HCT116 (cell line): ENCODE results near the gene F7. TPM values are rescaled to one million over a fixed set of nuclear protein-coding genes. Genes with fewer than 3 reads are reported as not detected.

Source experiments
- ATAC-seq: fragments of 200-7000 bp; cut with Tn5 transposase; 2 replicates; pipeline ENCODE4 v1.9.1; 2020; ENCODE audit warnings: mild to moderate bottlenecking, moderate library complexity
- BruUV-seq: library from RNA; stranded (reverse); fragments of 400-500 nt; replicated peaks from 2 replicates; lab custom pipeline; 2021; lab: Mats Ljungman, UMichigan
- CTCF ChIA-PET: fragments of 300-600 bp; sonication (Branson Sonifier 250); formaldehyde crosslinking; loops from one replicate; lab custom pipeline; 2021; ENCODE audit warnings: antibody characterized with exemption; lab: Charles Lee
- POLR2A ChIA-PET: fragments of 300-600, 350-600 bp; sonication (Branson Sonifier 250); formaldehyde crosslinking; loops from one replicate; lab custom pipeline; 2021; ENCODE audit warnings: antibody characterized with exemption; lab: Charles Lee
- RAD21 ChIA-PET, 2 experiments: fragments of 300-600 bp; sonication (Branson Sonifier 250); formaldehyde crosslinking; loops; one replicate each; lab custom pipeline; 2023; ENCODE audit warnings: low total read pairs in 2 of 2; ENCODE audit not compliant: uncharacterized antibody in 2 of 2, unreplicated experiment in 2 of 2, low non-redundant PET in 1 of 2; lab: Charles Lee
- DNase-seq: peaks from one replicate; pipeline ENCODE4 v3.0.0-alpha.2; 2010; ENCODE audit warnings: low read depth, low spot score
- H2AFZ ChIP-seq: fragments of 200-600 bp; shearing (Covaris generic), sonication (generic); 2 replicates; pipeline ENCODE4 v1.6.1; 2017; ENCODE audit warnings: low read depth, mixed run types, mixed read lengths, antibody characterized with exemption, low read length; ENCODE audit not compliant: poor library complexity, severe bottlenecking
- H3K27ac ChIP-seq: 2 replicates; pipeline ENCODE4 v1.5.1; 2012; ENCODE audit warnings: low read depth, low read length
- H3K27me3 ChIP-seq: fragments of 200-600 bp; sonication (generic); 2 replicates; pipeline ENCODE4 v1.6.1; 2016; ENCODE audit warnings: mixed run types, low read length, mixed read lengths; ENCODE audit not compliant: insufficient read depth
- H3K36me3 ChIP-seq, 2 experiments: fragments of 200-500 bp in 1 of 2; fragments of 200-600 bp in 1 of 2; sonication (Bioruptor generic) in 1 of 2; sonication (generic) in 1 of 2; 2 replicates each; pipeline versions ENCODE4 v1.5.1 to v1.6.1; 2014 to 2016; ENCODE audit warnings: low read length in 2 of 2, inconsistent platforms in 1 of 2, mixed read lengths in 1 of 2, mixed run types in 1 of 2; ENCODE audit not compliant: insufficient read depth in 2 of 2, control insufficient read depth in 1 of 2
- H3K4me1 ChIP-seq, 2 experiments: fragments of 200-600 bp in 1 of 2; sonication (generic) in 1 of 2; 2 replicates each; pipeline versions ENCODE4 v1.5.1 to v1.6.1; 2012 to 2017; ENCODE audit warnings: low read length in 2 of 2, inconsistent platforms in 1 of 2, mild to moderate bottlenecking in 1 of 2, mixed read lengths in 1 of 2, mixed run types in 1 of 2, moderate library complexity in 1 of 2; ENCODE audit not compliant: insufficient read depth in 2 of 2, control insufficient read depth in 1 of 2
- H3K4me2 ChIP-seq: fragments of 200-600 bp; sonication (generic); 2 replicates; pipeline ENCODE4 v1.6.1; 2017; ENCODE audit warnings: mixed run types, low read length, mixed read lengths
- H3K4me3 ChIP-seq, 2 experiments: fragments of 200-600 bp in 1 of 2; sonication (generic) in 1 of 2; replicated peaks in 1 of 2; 2 replicates each; pipeline ENCODE4 v1.5.1; 2011 to 2016; ENCODE audit warnings: low read length in 2 of 2, control low read depth in 1 of 2, low read depth in 1 of 2, mild to moderate bottlenecking in 1 of 2, mixed read lengths in 1 of 2, mixed run types in 1 of 2
- H3K79me2 ChIP-seq: fragments of 200-600 bp; sonication (generic); 2 replicates; pipeline ENCODE4 v1.6.1; 2017; ENCODE audit warnings: mild to moderate bottlenecking, mixed run types, low read length, moderate library complexity, mixed read lengths; ENCODE audit not compliant: insufficient read depth
- H3K9ac ChIP-seq: fragments of 200-600 bp; sonication (generic); 2 replicates; pipeline ENCODE4 v1.6.1; 2016; ENCODE audit warnings: low read length, mixed read lengths
- H3K9me2 ChIP-seq: fragments of 200-600 bp; sonication (generic), shearing (Covaris generic); 2 replicates; pipeline ENCODE4 v1.6.1; 2017; ENCODE audit warnings: mixed run types, mild to moderate bottlenecking, moderate library complexity; ENCODE audit not compliant: insufficient read depth
- H3K9me3 ChIP-seq, 2 experiments: fragments of 200-500 bp in 1 of 2; fragments of 200-600 bp in 1 of 2; sonication (Bioruptor generic) in 1 of 2; sonication (generic) in 1 of 2; 2 replicates each; pipeline ENCODE4 v1.6.1; 2014 to 2017; ENCODE audit warnings: low read length in 2 of 2, mixed read lengths in 2 of 2, inconsistent platforms in 1 of 2, low read depth in 1 of 2, mild to moderate bottlenecking in 1 of 2, mixed run types in 1 of 2, moderate library complexity in 1 of 2; ENCODE audit not compliant: control insufficient read depth in 1 of 2, insufficient read depth in 1 of 2
- H4K20me1 ChIP-seq: fragments of 200-600 bp; sonication (generic), shearing (Covaris generic); 2 replicates; pipeline ENCODE4 v1.6.1; 2017; ENCODE audit warnings: mixed run types, mild to moderate bottlenecking, moderate library complexity; ENCODE audit not compliant: insufficient read depth
- CBX3 ChIP-seq: IDR thresholded peaks from 2 replicates; pipeline ENCODE4 v1.6.1; 2012; ENCODE audit warnings: low read depth
- CEBPB ChIP-seq: IDR thresholded peaks from 2 replicates; pipeline ENCODE4 v1.6.1; 2012; ENCODE audit warnings: low read depth
- EGR1 ChIP-seq: IDR thresholded peaks from 2 replicates; pipeline ENCODE4 v1.6.1; 2012; ENCODE audit warnings: low read depth
- ELF1 ChIP-seq: IDR thresholded peaks from 2 replicates; pipeline ENCODE4 v1.6.1; 2012; ENCODE audit warnings: low read depth, borderline replicate concordance
- EZH2phosphoT487 ChIP-seq: fragments of 200-600 bp; IDR thresholded peaks from 2 replicates; pipeline ENCODE4 v1.6.1; 2018; ENCODE audit warnings: antibody characterized with exemption, borderline replicate concordance
- FOSL1 ChIP-seq: IDR thresholded peaks from 2 replicates; pipeline ENCODE4 v1.6.1; 2012; ENCODE audit warnings: low read depth
- POLR2A ChIP-seq: IDR thresholded peaks from 2 replicates; pipeline ENCODE4 v1.7.0; 2011; ENCODE audit warnings: borderline replicate concordance; ENCODE audit not compliant: insufficient read depth, insufficient read length; ENCODE audit errors: extremely low read depth
- SIN3A ChIP-seq: IDR thresholded peaks from 2 replicates; pipeline ENCODE4 v1.6.1; 2012; ENCODE audit warnings: low read depth
- SP1 ChIP-seq: IDR thresholded peaks from 2 replicates; pipeline ENCODE4 v1.6.1; 2012; ENCODE audit warnings: low read depth
- SRF ChIP-seq: IDR thresholded peaks from 2 replicates; pipeline ENCODE4 v1.6.1; 2012; ENCODE audit warnings: low read depth
- TCF7L2 ChIP-seq: IDR thresholded peaks from 2 replicates; pipeline ENCODE4 v1.7.0; 2011; ENCODE audit warnings: borderline replicate concordance, inconsistent platforms; ENCODE audit not compliant: insufficient read depth, insufficient read length; ENCODE audit errors: extremely low read depth
- YY1 ChIP-seq: IDR thresholded peaks from 2 replicates; pipeline ENCODE4 v1.6.1; 2011; ENCODE audit warnings: low read length, low read depth, moderate library complexity, mild to moderate bottlenecking; ENCODE audit not compliant: insufficient replicate concordance; ENCODE audit errors: extremely low read depth
- ZFX ChIP-seq: fragments of 450-650 bp; IDR thresholded peaks from 2 replicates; pipeline ENCODE4 v1.6.1; 2017
- intact Hi-C: fragments of 100-400 bp; cut with micrococcal nuclease; formaldehyde crosslinking; loops from 2 replicates; pipeline ENCODE4 v1.10.0; 2022
- total RNA-seq: library from RNA; stranded (reverse); gene quantifications from one replicate; pipeline ENCODE4 v1.2.1, GENCODE V29; 2021; ENCODE audit not compliant: unreplicated experiment
- TF ChIP-seq, protein P1 (sequence below): IDR thresholded peaks from 2 replicates; pipeline ENCODE4 v1.6.1; 2012
- TF ChIP-seq, protein P2 (sequence below): IDR thresholded peaks from 2 replicates; pipeline ENCODE4 v1.6.1; 2012; ENCODE audit warnings: low read depth
- TF ChIP-seq, protein P3 (sequence below), 3 experiments: fragments of 200-600 bp in 1 of 3; sonication (generic) in 1 of 3; IDR thresholded peaks in 2 of 3; conservative IDR thresholded peaks in 1 of 3; 2 replicates each; pipeline ENCODE4 v1.5.1; 2012 to 2017; ENCODE audit warnings: low read depth in 2 of 3, low read length in 2 of 3, antibody characterized with exemption in 1 of 3, borderline replicate concordance in 1 of 3, control low read depth in 1 of 3, mild to moderate bottlenecking in 1 of 3, mixed read lengths in 1 of 3, mixed run types in 1 of 3, moderate library complexity in 1 of 3; ENCODE audit not compliant: insufficient read depth in 1 of 3

Gene F7
- total RNA-seq, 1 experiment from 2014 or later, result not detected

DNA sequence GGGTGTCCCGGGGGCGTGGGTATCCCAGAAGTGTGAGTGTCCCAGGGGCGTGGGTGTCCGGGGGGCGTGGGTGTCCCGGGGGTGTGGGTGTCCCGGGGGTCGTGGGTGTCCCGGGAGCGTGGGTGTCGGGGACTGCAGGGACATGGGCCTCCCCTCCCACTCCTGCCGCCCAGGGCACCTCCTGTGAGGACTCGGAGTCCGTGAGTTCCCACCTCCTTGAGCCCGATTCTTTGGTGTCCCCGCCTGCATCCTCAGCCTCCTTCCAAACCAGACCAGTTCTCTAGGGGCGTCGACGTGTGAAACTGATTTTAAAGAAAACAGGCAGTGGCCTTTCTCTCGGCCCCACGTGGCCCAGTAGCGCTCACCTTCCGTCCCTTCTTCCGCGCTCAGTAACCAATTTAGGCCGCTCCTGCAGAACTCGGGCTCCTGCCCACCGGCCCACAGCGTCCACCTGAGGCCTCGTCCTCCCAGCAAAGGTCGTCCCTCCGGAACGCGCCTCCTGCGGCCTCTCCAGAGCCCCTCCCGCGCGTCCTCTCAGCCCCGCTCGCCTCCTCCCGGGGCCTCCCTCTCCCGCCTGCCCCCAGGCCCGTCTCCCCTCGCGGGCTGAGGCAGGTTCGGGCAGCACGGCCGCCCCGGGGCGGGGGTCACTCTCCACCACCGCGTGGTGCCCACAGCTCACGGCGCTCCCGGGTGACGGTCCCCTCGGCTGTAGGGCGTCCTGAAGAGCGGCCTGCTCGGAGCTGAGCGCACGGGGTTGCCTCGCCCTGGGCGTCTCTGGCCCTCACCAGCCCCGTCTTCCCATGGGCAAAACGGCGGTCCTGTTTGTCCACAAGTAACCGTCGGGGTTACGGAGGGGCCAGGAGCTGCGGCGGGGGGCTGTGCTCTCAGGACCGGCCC, 3.8 kb downstream of the F7 start:
- ATAC-seq (no peak), DNase-seq (no peak)
- Histone ChIP-seq H3K9me3 (no peaks in the 10 kb centered on the region), H3K4me1 (peaks cover 0 to 10% of the 10 kb centered on the region in 2 experiments; a peak in 1 of 4 replicates), H3K9ac (no peak overlapping the region), H3K4me2 (no peak overlapping the region), H4K20me1 (no peaks in the 10 kb centered on the region), H3K27me3 (no peaks in the 10 kb centered on the region), H3K79me2 (no peaks in the 10 kb centered on the region), H2AFZ (no peak overlapping the region), H3K36me3 (no peaks in the 10 kb centered on the region), H3K4me3 (no peak overlapping the region), H3K9me2 (no peaks in the 10 kb centered on the region), H3K27ac (no peak overlapping the region)
- POLR2A ChIA-PET, result no interaction called here
- CTCF ChIA-PET, result no interaction called here
- intact Hi-C loops, result no loop called here
- TF ChIP-seq EGR1, result no peak
- TF ChIP-seq, protein P1, sequence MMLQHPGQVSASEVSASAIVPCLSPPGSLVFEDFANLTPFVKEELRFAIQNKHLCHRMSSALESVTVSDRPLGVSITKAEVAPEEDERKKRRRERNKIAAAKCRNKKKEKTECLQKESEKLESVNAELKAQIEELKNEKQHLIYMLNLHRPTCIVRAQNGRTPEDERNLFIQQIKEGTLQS, result no peak
- TF ChIP-seq FOSL1, result no peak
- no peak for TF ChIP-seq SIN3A
- no peak for TF ChIP-seq ZFX
- TF ChIP-seq, protein P2, sequence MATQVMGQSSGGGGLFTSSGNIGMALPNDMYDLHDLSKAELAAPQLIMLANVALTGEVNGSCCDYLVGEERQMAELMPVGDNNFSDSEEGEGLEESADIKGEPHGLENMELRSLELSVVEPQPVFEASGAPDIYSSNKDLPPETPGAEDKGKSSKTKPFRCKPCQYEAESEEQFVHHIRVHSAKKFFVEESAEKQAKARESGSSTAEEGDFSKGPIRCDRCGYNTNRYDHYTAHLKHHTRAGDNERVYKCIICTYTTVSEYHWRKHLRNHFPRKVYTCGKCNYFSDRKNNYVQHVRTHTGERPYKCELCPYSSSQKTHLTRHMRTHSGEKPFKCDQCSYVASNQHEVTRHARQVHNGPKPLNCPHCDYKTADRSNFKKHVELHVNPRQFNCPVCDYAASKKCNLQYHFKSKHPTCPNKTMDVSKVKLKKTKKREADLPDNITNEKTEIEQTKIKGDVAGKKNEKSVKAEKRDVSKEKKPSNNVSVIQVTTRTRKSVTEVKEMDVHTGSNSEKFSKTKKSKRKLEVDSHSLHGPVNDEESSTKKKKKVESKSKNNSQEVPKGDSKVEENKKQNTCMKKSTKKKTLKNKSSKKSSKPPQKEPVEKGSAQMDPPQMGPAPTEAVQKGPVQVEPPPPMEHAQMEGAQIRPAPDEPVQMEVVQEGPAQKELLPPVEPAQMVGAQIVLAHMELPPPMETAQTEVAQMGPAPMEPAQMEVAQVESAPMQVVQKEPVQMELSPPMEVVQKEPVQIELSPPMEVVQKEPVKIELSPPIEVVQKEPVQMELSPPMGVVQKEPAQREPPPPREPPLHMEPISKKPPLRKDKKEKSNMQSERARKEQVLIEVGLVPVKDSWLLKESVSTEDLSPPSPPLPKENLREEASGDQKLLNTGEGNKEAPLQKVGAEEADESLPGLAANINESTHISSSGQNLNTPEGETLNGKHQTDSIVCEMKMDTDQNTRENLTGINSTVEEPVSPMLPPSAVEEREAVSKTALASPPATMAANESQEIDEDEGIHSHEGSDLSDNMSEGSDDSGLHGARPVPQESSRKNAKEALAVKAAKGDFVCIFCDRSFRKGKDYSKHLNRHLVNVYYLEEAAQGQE, result no peak
- TF ChIP-seq POLR2A, result no peak
- no peak for TF ChIP-seq CBX3
- TF ChIP-seq SRF, result no peak
- no peak for TF ChIP-seq EZH2phosphoT487
- TF ChIP-seq CEBPB, result no peak
- no peak for TF ChIP-seq SP1
- TF ChIP-seq YY1, result no peak
- TF ChIP-seq TCF7L2, result no peak
- TF ChIP-seq, protein P3, sequence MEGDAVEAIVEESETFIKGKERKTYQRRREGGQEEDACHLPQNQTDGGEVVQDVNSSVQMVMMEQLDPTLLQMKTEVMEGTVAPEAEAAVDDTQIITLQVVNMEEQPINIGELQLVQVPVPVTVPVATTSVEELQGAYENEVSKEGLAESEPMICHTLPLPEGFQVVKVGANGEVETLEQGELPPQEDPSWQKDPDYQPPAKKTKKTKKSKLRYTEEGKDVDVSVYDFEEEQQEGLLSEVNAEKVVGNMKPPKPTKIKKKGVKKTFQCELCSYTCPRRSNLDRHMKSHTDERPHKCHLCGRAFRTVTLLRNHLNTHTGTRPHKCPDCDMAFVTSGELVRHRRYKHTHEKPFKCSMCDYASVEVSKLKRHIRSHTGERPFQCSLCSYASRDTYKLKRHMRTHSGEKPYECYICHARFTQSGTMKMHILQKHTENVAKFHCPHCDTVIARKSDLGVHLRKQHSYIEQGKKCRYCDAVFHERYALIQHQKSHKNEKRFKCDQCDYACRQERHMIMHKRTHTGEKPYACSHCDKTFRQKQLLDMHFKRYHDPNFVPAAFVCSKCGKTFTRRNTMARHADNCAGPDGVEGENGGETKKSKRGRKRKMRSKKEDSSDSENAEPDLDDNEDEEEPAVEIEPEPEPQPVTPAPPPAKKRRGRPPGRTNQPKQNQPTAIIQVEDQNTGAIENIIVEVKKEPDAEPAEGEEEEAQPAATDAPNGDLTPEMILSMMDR (IDR thresholded peaks at IDR 0.05 in 2 of 3, conservative IDR thresholded peaks at IDR 0.05 in 1 of 3; ENCODE audit: borderline replicate concordance in 1 of 3, insufficient read depth in 1 of 3, low read depth in 2 of 3, low read length in 2 of 3), result no peak
- TF ChIP-seq ELF1, result no peak
- BruUV-seq, result no TSS peak
- RAD21 ChIA-PET, result no interaction called here
